Fibroblast of upper back skin (primary cell): ENCODE data around the gene CATSPER4.

Experiments used
- DNase-seq: peaks from one replicate; pipeline ENCODE4 v3.0.0-alpha.2; 2013

CATSPER4 gene

DNA sequence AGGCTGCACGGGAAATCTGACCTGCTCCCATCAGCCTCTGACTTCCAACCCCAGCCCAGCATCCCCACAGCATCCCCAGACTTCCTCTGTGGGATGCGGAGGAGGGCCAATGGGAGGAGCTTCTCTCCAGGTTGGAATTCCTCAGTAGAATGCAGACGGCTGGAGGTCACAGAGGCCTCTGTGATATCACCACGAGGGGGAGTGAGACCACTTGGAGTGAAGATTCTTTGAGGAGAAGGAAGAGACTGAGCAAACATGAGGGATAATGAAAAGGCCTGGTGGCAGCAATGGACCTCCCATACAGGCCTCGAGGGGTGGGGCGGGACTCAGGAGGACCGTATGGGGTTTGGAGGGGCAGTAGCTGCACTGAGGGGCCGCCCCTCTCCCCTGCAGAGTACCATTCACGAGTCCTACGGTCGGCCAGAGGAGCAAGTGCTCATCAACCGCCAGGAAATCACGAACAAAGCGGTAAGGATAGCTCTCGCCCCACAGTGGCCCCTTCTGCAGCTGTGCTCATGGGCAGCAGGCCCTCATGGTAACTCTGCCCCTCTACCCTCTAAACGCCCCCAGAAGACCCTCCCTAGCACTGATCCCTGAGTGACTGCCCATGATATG, at the start of gene CATSPER4:
CATSPER4 (plus strand) TSS at position 230 of the 615 bp plus-strand sequence; CDS start at position 256, 26 bp downstream.
- peak; percentile 36 for DNase-seq

DNA sequence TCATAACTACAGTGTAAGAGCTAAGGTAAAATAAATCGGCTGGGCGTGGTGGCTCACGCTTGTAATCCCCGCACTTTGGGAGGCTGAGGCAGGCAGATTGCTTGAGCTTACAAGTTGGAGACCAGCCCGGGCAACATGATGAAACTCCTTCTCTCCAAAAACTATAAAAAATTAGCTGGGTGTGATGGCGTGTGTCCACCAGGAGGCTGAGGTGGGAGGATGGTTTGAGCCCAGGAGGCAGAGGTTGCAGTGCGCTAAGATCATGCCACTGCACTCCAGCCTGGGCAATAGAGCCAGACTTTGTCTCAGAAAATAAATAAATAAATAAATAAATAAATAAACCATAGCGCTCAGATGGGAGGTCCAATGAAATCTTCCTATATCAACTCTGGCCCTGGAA, 48.2 kb upstream of the CATSPER4 start:
- no peak for DNase-seq

DNA sequence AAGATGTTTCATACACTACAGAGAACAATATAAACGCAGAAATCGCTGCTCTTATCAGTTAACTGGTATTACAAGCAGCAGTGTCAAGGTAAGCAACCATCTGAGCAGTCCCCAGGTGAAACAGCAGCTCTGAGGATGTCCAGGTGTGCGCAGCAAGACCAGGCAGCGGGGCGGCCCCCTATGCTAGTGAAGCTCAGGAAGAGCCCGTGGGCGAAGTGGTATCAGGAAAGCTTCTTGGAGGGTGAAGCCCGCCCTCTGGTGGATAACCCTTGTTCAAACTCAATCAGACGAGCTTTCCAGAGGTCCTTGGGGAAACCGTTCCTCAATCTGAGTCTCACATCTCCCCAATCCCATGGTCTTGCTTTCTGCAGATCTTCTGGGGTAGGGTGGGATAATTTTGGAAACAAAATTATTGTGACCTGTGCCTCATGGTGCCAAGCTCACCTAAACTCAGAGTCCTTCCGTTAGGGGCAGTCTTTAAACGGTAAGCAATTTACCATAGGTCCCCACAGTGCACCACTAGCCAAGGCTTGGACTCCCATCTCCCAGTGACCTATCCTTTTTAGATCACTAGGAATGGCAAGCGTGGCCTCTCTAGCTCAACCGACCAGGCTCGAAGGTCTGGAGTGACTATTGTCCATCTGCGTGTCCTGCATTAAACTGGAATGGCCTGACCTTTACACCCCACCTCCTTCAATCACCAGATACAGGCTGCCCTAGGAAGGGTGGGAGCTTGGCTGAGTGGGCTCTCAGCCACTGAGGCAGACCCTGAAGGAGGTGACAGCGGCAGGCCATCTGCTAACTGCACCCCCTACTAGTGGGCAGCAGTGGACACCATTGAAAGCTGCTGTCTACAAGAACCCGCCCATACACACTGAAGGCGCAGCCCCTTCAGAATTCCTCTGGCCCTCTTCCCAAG, 45.1 kb upstream of the CATSPER4 start:
- DNase-seq: peak; percentile 74

GRCh38 chr1:26145960-26146294, 44.5 kb upstream of the CATSPER4 start:
- no peak for DNase-seq

DNA sequence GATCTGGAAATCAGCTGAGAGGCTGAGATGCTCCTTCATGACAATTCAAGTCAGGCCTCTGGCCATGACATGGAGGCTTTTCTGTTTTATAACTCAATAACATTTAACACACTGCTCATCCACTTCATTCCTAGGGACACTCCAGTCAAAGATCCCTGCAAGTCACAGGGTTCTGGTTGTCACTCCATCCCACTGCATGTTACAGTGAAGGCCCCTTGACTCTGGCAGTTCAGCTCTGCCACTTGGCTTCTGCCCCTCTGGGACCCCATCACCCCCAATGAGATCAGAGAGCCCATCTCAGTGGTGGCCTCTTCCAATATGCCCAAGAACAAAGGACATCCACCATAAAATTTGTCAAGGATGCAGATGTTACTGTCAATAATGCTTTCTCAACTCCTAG, 41.5 kb upstream of the CATSPER4 start:
- no peak for DNase-seq

DNA sequence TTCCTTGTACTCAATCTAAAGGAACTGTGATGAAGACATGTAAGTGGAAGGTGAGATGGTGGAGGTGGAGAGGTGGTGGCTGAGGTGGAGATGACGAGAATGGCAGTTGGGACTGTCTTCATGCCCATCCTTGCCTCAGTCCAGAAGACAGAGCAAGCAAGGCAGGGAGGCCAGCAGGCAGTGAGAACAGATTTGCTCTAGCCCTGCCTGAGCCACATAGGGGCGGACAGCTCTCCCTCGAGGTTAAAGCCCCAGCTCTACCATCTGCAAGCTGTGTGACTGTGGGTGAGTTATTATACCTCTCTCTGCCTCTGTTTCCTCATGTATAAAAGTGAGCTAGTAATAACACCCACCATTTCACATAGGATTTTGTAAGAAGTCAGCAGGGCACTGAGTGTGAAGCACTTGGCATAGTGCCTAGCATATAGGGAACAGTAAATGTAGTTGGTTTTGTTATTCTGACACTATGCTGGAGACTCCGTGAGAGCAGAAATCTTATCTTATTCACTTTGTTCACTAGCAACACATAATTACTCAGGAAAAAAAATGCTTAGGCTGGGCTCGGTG, 36.4 kb upstream of the CATSPER4 start:
- no peak for DNase-seq

DNA sequence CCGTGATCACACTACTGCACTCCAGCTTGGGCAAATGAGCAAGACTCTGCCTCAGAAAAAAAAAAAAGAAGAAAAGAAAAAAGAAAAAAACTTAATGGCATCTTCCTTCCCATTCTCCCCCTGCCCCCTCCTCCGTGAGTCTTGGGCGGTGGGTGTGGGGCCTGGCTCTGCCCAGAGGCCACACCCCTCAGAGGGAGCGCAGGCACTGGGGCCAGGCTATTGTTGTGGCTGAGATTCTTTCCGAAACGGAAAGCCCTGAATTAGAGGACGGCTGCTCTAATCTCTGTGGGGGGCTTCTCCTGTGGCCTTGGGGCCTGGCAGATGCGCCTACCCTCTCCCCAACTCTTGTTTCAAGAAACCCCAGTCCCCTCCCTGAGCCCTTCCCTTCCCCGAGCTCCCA, 35.7 kb upstream of the CATSPER4 start:
- no peak for DNase-seq

GRCh38 chr1:26155370-26156284, 34.8 kb upstream of the CATSPER4 start:
- no peak for DNase-seq

- peak; percentile 59 for DNase-seq
Observed at GRCh38 chr1:26156285-26157038, 33.9 kb upstream of the CATSPER4 start.

GRCh38 chr1:26158271-26158907, 32.0 kb upstream of the CATSPER4 start:
- DNase-seq: no peak

DNA sequence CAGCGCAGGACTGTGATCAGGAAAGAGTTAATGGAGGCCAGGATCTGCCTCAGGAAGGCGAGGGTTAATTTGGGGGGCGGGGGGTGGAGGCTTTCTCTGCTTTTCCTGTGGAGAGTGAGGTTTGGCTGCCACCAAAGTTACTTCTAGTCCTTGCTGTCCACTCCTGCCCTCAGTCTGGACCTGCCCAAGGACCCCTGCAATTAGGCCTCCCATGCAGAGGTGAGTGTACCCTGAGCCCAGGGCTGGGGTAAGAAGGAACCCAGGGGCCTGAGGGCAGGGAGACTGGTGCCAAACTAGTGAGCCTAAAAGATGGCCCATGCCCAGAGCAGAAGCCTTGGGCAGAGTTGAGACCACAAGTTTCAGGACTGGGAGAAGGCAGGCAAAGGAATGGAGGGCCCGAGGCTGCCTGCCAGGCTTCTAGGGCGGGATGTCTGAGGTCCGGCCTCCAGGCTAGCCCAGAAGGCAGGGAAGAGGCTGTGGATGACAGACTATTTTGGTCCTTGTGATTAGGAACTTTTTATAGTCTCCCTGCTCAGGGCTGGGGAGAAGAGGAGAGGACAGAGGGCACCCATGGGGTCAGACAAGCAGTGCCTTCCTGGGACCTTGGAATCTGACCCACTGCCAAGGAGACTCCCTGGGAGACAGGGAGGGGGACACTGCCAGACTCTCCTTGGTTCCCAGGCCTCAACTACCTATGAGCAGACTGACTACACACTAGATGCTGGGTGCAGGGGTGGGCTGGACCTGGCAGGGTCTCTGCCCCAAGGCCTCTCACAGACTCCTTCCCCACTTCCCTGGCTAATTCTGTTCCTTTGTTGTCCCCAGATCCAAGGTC, 31.3 kb upstream of the CATSPER4 start, which contains the start of gene FAM110D:
FAM110D (plus strand) TSS at position 172 of the 835 bp plus-strand sequence. CDS start 2,213 bp downstream, outside the sequence.
- DNase-seq: no peak

GRCh38 chr1:26159743-26160039, 30.7 kb upstream of the CATSPER4 start:
- DNase-seq: no peak

DNA sequence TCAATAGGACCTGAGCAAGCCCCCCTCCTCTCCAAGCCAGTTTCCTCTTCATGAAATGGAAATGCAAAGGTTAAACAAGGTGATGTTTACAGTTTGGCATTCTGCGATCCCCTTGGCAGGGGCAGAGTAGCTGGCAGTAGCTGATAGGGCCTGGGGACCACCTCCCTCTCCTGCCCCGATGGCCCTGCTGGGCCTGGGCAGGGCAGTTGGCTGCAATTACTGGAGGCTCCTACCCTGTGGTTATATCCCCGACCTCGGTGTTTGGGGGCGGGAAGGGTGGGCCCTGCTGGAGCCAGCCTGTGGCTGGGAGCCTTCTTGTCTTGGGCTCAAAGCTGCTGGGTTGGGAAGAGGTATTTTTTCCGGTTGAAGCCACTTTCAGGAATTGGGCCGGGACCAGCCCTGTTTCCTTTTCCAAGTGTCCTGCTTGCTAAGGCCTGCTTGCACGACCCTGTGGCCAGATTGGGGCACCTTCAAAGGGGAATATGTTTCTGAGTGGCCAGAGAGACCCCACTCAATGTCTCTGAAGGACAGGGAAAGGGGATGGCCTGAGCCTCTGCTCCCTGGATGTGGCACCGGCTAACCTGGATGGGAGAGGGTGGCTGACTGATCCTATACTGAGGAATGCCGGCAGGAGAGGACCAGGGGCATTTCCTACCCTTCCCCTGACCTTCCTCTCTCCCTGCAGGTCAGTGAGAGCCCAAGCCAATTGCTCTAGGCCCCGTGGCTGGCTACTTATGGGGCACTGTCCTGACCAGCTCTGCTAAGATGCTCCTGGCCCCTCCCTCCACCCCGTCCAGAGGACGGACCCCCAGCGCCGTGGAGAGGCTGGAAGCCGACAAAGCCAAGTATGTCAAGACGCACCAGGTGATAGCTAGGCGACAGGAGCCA, 29.6 kb upstream of the CATSPER4 start:
- DNase-seq: no peak

DNA sequence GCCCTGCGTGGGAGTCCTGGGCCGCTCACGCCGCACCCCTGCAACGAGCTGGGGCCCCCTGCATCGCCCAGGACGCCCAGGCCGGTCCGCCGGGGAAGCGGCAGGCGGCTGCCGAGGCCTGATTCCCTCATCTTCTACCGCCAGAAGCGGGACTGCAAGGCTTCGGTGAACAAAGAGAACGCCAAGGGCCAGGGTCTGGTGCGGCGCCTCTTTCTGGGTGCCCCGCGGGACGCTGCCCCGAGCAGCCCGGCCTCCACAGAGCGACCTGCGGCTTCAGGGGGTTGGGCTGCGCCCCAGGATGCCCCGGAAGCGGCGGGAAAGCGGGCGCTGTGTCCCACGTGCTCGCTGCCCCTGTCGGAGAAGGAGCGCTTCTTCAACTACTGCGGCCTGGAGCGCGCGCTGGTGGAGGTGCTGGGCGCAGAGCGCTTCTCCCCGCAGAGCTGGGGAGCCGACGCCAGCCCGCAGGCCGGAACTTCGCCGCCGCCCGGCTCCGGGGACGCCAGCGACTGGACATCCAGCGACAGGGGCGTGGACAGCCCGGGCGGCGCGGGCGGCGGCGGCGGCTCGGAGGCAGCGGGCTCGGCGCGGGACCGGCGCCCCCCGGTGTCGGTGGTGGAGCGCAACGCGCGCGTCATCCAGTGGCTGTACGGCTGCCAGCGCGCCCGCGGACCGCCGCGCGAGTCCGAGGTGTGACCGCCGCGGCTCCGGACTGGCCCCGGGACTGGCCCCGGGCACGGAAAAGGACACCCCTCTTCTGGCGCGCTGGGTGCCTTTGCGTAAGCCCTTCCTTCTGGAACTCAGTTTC, 28.8 kb upstream of the CATSPER4 start:
- DNase-seq: peak; percentile 51

GRCh38 chr1:26162220-26162709, 28.1 kb upstream of the CATSPER4 start:
- DNase-seq: no peak

DNA sequence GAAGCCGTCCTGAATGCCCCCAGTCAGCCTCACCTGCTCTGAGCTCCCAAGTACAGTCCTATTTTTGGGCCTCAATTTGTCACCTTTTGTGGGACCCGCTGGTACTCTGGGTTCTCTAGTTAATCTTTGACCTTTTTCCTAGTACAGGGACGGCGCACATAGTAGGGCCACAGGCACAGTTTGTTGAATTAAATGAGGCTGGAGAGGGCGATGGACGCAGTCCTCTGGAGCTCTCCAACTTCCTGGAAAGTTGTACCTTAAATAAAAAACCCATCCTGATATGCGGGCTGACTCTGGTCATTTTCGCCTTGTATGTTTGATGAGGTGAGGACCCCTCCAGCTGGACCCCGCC, 26.7 kb upstream of the CATSPER4 start:
- no peak for DNase-seq

DNA sequence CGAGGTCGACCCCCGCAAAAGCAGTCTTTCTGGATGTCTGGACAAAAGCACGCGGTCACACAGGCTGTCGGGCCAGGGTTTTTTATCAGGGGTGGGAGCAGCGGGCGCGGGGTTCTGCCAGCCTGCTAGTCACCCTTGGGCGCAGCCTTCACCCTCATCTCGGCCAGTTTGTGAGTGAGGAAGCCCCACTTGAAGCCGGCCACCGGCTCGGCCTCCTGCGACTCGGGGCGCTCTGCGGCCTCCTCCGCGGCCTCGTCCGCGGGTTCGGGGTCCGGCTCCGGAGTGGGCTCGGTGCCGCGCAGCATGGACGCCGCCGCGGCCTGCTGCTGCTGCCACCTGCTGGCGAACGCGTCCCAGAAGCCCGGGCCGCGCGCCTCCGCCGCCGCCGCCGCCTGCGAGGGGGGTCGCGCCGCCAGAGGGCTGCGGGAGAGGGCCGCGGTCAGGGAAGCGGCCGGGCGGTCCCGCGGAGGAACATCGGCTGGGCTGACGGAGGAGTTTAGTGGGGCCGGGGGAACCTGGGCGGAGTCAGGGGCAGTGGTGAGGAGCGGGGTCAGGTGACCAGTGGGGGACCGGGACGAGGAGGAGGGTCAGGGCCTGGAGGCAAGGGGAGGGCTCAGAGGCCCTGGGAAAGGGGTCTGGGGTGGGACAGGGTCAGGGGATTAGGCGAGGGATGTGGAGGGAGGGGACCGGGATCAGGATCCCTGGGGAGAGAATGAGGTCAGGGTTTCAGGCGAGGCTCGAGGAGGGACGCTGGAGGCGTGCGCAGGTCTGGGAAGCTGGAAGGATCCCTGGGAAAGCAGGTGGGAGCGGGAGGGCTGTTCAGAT, 26.2 kb upstream of the CATSPER4 start:
- DNase-seq: no peak
